ENCODE measurements around the gene DPP4.

The DPP4 gene

DNA sequence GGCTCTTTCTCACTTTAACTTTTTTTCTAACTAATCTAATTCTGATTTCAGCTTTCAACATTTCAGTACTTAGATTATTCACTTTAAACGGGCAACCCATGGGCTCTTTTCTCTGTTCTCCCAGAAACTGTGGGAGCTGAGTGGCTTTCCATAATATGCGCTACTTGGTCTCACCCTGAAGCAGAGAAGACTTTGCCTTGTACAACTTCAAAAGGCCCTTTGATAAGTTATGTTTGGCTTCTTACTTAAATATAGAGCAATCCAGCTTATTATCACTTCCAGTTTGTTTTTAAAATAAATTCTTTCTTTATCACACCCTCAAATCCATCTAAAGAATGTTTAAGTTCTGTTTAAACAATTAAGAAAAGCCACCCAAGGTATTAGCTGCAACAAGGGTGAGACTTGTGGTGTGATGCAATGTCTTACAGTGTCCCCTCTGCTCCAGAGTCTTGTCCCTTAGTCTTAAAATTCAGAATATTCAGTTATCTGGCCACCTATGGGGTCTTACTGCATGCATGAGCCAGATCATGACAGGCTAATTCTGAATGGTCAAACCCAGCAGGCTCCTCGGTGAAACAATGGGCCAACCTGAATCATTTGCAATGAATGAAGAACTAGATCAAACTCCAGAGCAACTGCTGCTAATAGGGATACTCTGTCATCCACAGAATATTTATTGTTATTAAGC, 39.2 kb upstream of the DPP4 start:
- in situ Hi-C loops (cut with MboI; ENCODE audit: low sequenced_read_pairs, unreplicated experiment): loop anchor here (25.0 kb wide), 1 partner anchor 526 kb away; no protein-coding TSS in a partner anchor
- TF ChIP-seq, protein P1, sequence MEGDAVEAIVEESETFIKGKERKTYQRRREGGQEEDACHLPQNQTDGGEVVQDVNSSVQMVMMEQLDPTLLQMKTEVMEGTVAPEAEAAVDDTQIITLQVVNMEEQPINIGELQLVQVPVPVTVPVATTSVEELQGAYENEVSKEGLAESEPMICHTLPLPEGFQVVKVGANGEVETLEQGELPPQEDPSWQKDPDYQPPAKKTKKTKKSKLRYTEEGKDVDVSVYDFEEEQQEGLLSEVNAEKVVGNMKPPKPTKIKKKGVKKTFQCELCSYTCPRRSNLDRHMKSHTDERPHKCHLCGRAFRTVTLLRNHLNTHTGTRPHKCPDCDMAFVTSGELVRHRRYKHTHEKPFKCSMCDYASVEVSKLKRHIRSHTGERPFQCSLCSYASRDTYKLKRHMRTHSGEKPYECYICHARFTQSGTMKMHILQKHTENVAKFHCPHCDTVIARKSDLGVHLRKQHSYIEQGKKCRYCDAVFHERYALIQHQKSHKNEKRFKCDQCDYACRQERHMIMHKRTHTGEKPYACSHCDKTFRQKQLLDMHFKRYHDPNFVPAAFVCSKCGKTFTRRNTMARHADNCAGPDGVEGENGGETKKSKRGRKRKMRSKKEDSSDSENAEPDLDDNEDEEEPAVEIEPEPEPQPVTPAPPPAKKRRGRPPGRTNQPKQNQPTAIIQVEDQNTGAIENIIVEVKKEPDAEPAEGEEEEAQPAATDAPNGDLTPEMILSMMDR (IDR thresholded peaks at IDR 0.05; ENCODE audit: borderline replicate concordance, control extremely low read depth, extremely low read depth, insufficient read depth, missing control alignments): no peak
- no peak for DNase-seq (ENCODE audit: low spot score)

DNA sequence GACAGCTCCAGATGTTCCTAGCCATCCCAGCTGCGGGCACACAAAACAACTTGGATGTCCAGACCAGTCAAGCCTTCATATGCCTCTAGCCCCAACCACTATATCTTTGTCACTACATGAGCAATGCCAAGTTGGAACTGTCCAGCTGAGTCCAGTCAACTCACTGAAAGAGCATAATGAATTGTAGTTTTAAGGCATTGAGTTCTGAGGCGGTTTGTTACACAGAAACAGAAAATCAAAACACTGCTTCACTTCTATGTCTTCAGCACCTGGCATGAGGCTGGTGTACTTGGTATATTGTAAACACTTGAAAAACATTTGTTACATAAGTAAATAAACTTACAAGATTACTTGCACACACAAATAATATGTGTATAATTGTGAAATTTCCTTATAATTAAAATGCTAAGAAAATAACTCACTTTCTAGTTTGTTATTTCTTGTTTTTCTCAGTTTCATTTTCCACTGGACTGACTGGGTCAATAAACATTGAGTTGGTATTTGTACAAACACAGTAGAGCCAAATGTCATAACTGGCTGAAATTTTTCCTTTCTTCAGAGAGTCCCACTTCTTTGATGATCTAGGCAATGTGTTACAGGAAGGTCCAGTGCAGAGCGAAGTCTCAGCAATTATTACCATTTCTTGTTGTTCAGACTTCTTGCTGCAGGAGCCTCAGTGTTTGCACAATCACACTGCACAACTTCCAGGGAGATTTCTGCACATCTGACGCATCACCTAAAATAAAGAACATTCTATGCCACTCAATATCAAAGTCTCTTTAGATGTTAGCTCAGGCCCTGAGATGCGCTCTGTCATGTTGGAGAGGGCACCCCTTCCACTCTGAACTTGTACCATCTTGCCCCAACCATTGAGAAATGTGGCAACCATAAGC, 38.2 kb upstream of the DPP4 start:
- DNase-seq (ENCODE audit: low spot score): no peak
- in situ Hi-C loops (cut with MboI; ENCODE audit: low sequenced_read_pairs, unreplicated experiment): loop anchor here (25.0 kb wide), 1 partner anchor 525 kb away; no protein-coding TSS in a partner anchor
- TF ChIP-seq, protein P1 (IDR thresholded peaks at IDR 0.05; ENCODE audit: borderline replicate concordance, control extremely low read depth, extremely low read depth, insufficient read depth, missing control alignments): no peak

DNA sequence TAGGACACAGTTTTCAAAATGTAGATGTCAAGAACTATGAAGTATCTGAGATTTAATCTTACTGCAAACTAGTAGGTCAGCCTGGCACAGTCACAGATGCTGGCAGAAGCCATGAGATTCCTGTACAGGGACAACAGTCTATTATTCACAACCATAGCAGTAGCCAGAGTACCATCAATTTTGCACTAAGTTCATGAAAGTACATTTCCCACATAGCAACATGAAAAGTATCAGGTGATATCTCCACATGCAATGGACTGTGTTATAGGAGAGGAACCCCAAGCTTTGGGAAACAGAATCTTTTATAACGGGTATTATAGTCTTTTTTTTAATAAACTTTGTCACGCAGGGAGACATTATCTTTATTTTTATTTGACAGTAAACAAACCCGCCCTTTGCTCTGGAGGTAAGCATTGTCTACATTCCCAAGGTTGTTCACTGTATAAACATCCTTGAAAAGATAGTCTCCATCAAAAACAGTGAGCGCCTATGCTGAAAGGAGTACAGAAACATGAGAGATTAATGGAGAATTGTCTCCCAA, 33.4 kb upstream of the DPP4 start:
- in situ Hi-C loops (cut with MboI; ENCODE audit: low sequenced_read_pairs, unreplicated experiment): loop anchor here (25.0 kb wide), 1 partner anchor 520 kb away; no protein-coding TSS in a partner anchor
- TF ChIP-seq, protein P1 (IDR thresholded peaks at IDR 0.05; ENCODE audit: borderline replicate concordance, control extremely low read depth, extremely low read depth, insufficient read depth, missing control alignments): no peak
- DNase-seq (ENCODE audit: low spot score): no peak

DNA sequence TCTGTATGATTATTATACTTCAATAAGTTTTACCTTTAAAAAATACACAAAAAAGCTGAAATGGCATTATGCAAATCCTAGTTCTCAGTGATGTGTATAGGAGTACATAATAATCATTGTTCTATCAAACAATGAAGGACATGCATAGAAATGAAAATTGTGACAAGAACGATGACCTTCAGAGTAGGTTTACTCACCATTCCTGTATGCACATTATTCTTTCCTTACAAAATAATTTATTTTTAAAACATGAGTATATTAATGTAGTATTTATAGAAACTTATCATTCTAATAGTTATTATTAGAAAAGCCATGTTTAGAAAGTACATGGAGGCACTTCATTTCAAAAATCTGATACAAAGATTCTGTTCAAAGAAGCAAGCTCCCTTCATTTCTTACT, 32.7 kb upstream of the DPP4 start:
- in situ Hi-C loops (cut with MboI; ENCODE audit: low sequenced_read_pairs, unreplicated experiment): loop anchor here (25.0 kb wide), 1 partner anchor 519 kb away; no protein-coding TSS in a partner anchor
- DNase-seq (ENCODE audit: low spot score): no peak
- TF ChIP-seq, protein P1 (IDR thresholded peaks at IDR 0.05; ENCODE audit: borderline replicate concordance, control extremely low read depth, extremely low read depth, insufficient read depth, missing control alignments): no peak

DNA sequence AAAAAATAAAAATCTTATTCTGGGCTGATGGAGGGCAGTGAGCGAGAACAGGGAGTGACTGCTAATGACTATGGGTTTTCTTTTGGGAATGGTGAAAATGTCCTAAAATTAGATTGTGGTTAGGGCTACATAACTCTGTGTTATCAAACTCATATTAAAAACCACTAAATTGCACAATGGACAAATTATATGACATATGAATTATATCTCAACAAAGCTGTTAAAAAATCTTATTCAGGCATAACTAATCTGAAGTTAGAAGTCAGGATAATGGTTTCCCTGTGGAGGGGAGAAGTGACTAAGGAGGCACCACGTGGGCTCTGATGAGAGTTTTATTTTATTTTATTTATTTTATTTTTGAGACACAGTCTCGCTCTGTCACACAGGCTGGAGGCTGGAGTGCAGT, 32.1 kb upstream of the DPP4 start:
- in situ Hi-C loops (cut with MboI; ENCODE audit: low sequenced_read_pairs, unreplicated experiment): loop anchor here (25.0 kb wide), 1 partner anchor 519 kb away; no protein-coding TSS in a partner anchor
- no peak for DNase-seq (ENCODE audit: low spot score)
- TF ChIP-seq, protein P1 (IDR thresholded peaks at IDR 0.05; ENCODE audit: borderline replicate concordance, control extremely low read depth, extremely low read depth, insufficient read depth, missing control alignments): no peak

DNA sequence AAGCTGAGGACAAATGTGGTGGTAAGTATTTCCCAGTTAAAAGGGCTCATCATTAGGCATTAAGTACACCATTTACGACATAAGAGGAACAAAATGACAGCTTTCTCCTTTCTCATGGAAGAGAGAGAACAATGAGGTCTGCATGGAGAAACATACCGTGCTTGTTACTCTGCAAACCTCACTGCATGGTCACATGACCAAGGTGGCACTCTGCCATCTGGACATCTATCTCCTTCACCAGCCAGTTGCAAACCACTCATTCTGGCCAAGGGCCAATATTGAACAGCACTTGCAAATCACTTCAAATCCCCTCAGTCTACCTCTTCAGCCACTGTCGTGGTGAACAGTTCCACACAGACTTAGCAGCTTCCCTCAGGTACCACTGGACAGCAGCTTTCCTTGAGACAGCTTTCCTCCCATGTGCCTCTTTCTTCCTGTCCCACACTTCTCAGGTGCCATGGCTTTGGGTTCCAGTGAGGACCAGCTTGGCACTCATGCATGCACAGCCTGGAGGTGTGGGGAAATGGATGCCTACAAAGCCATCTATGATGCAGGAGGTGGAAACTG, 29.5 kb upstream of the DPP4 start:
- DNase-seq (ENCODE audit: low spot score): no peak
- in situ Hi-C loops (cut with MboI; ENCODE audit: low sequenced_read_pairs, unreplicated experiment): loop anchor here (25.0 kb wide), 1 partner anchor 516 kb away; no protein-coding TSS in a partner anchor
- TF ChIP-seq, protein P1 (IDR thresholded peaks at IDR 0.05; ENCODE audit: borderline replicate concordance, control extremely low read depth, extremely low read depth, insufficient read depth, missing control alignments): no peak

All from GM13976 (cell line).